ENCODE results near the gene CPA1. TPM values are rescaled to one million over a fixed set of nuclear protein-coding genes. Genes with fewer than 3 reads are reported as not detected.

The CPA1 gene
- total RNA-seq = not detected in 2 replicates

GRCh38 chr7:130379921-130380860 is at the start of gene CPA1:
CPA1 (plus strand) TSS chr7:130380494; CDS start chr7:130380521, 27 bp downstream.

GRCh38 chr7:130344271-130344866 is 35.9 kb upstream of the CPA1 start, which contains the start of gene CPA5:
CPA5 (plus strand) TSS chr7:130344816; CDS start chr7:130346486, 1,670 bp downstream.

Other genes with a start within 250 kb of the CPA1 start
- 6.1 and 6.3 TPM in 2 replicates for gene TMEM209, start 175.1 kb upstream of the CPA1 start, total RNA-seq
- not detected in 2 replicates for gene SSMEM1, start 172.6 kb upstream of the CPA1 start, total RNA-seq
- gene CPA2, start 113.6 kb upstream of the CPA1 start, total RNA-seq = not detected in 2 replicates
- gene CPA4, start 87.3 kb upstream of the CPA1 start, total RNA-seq = 0.27 and 35.0 TPM in 2 replicates
- not detected in 2 replicates for gene CPA5, start 35.7 kb upstream of the CPA1 start, total RNA-seq
- gene CEP41, start 60.5 kb downstream of the CPA1 start, total RNA-seq = 6.6 and 7.1 TPM in 2 replicates
- gene MEST, start 111.6 kb downstream of the CPA1 start, total RNA-seq = 8.3 and 52.8 TPM in 2 replicates